Transverse colon (tissue), 4 donors: ENCODE measurements around the gene AKR1C4.

Experiments used
- CTCF ChIP-seq, 5 experiments: fragments of 200-600 bp in 3 of 5; fragments of 450-650 bp in 2 of 5; sonication (generic) in 3 of 5; IDR thresholded peaks; 1 replicate in 2 of 5; 2 replicates in 3 of 5; pipeline ENCODE4 v1.5.1; 2016 to 2017; ENCODE audit warnings: antibody characterized with exemption in 5 of 5, inconsistent platforms in 3 of 5, mild to moderate bottlenecking in 2 of 5, moderate library complexity in 1 of 5
- EP300 ChIP-seq: sonication (generic); formaldehyde crosslinking; IDR thresholded peaks from one replicate; pipeline ENCODE4 v1.6.1; 2017; ENCODE audit warnings: antibody characterized with exemption, low read depth
- POLR2A ChIP-seq: fragments of 450-650 bp; IDR thresholded peaks from one replicate; pipeline ENCODE4 v1.6.1; 2016; ENCODE audit warnings: antibody characterized with exemption, mild to moderate bottlenecking, moderate library complexity
- POLR2AphosphoS5 ChIP-seq, 3 donors: sonication (generic); formaldehyde crosslinking; IDR thresholded peaks; one replicate each; pipeline ENCODE4 v1.6.1; 2016; ENCODE audit warnings: antibody characterized with exemption in 3 of 3

GRCh38 chr10:5260828-5261227, 64.2 kb downstream of the AKR1C4 start:
- TF ChIP-seq CTCF (IDR thresholded peaks at IDR 0.05) (no peak), POLR2A (no peak), POLR2AphosphoS5 (IDR thresholded peaks at IDR 0.05) (no peak), EP300 (no peak)
